Activated T-helper 2 cell treated with anti-CD3 and anti-CD28 coated beads, Interferon-gamma antibody, Interleukin-2, Interleukin-4, amounts not matched to agents 10 μg/mL and 5 μg/mL and 100 μg/mL, durations not matched to agents 14 hours and 24 hours and 36 hours (primary cell): ENCODE results near the gene MAP3K7CL. TPM values are rescaled to one million over a fixed set of nuclear protein-coding genes. Genes with fewer than 3 reads are reported as not detected.

Experiments used
- DNase-seq: peaks from one replicate; pipeline ENCODE4 v3.0.0; 2021; ENCODE audit warnings: low spot score
- H3K27ac Mint-ChIP-seq: one replicate; pipeline ENCODE4 v1.8.0; 2021; ENCODE audit warnings: mixed read lengths
- H3K27me3 Mint-ChIP-seq: one replicate; pipeline ENCODE4 v1.8.0; 2021; ENCODE audit warnings: low read depth, mixed read lengths
- H3K36me3 Mint-ChIP-seq: one replicate; pipeline ENCODE4 v1.8.0; 2021; ENCODE audit warnings: low read depth, mixed read lengths
- H3K4me1 Mint-ChIP-seq: one replicate; pipeline ENCODE4 v1.8.0; 2021; ENCODE audit warnings: low read depth, mixed read lengths
- H3K4me3 Mint-ChIP-seq: one replicate; pipeline ENCODE4 v1.8.0; 2021; ENCODE audit warnings: low read depth, mild to moderate bottlenecking, moderate library complexity, mixed read lengths
- H3K9me3 Mint-ChIP-seq: one replicate; pipeline ENCODE4 v1.8.0; 2021; ENCODE audit warnings: mixed read lengths
- intact Hi-C: fragments of 100-400 bp; cut with micrococcal nuclease; formaldehyde crosslinking; loops from one replicate; pipeline ENCODE4 v1.15.1; 2023
- total RNA-seq: library from RNA; stranded (reverse); gene quantifications from 2 replicates; pipeline ENCODE4 v1.2.3, GENCODE V29; 2022

The MAP3K7CL gene
- total RNA-seq, 1 donor from 2014 or later: 3.3 TPM

- H3K27me3 Mint-ChIP-seq: peaks cover 3% of the 10 kb centered on the region
- H3K4me3 Mint-ChIP-seq: no peak overlapping the region
- DNase-seq: no peak
- peaks cover 2% of the 10 kb centered on the region for H3K9me3 Mint-ChIP-seq
- no peak overlapping the region for H3K27ac Mint-ChIP-seq
- intact Hi-C loops: no loop called here
- peaks cover 4% of the 10 kb centered on the region for H3K4me1 Mint-ChIP-seq
- H3K36me3 Mint-ChIP-seq: no peaks in the 10 kb centered on the region
Observed at GRCh38 chr21:29213513-29214385, 83.3 kb downstream of the MAP3K7CL start.

GRCh38 chr21:29215709-29216108 is 85.3 kb downstream of the MAP3K7CL start:
- Mint-ChIP-seq H3K27me3 (peaks cover 3% of the 10 kb centered on the region), H3K4me1 (no peaks in the 10 kb centered on the region), H3K4me3 (no peak overlapping the region), H3K9me3 (peaks cover 2% of the 10 kb centered on the region), H3K36me3 (no peaks in the 10 kb centered on the region), H3K27ac (no peak overlapping the region)
- intact Hi-C loops: no loop called here
- DNase-seq: no peak

DNA sequence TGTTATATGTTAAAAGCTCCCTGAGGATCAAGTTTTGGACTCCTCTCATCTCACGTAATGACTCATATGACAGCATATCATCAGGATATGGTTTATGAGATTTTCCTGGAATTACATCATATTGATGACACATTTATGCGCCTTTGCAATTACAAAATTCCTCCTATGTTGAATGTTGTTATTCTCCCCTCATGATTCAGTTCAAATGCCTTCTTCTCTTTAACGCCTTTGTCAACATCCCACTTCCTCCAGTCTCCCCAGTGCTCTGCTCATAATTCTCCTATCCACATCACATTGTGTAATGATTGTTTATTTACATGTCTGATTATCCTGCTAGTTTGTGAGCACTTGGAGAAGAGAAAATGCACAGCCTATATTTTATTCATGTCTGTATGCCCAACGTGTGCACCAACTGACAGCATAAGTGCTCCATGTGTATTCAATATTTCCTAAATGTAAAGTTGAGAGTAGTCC is 87.4 kb downstream of the MAP3K7CL start:
- DNase-seq: no peak
- Mint-ChIP-seq H3K4me1 (no peaks in the 10 kb centered on the region), H3K36me3 (no peaks in the 10 kb centered on the region), H3K9me3 (no peaks in the 10 kb centered on the region), H3K27ac (no peak overlapping the region), H3K27me3 (peaks cover 3% of the 10 kb centered on the region), H3K4me3 (no peak overlapping the region)
- intact Hi-C loops: no loop called here

DNA sequence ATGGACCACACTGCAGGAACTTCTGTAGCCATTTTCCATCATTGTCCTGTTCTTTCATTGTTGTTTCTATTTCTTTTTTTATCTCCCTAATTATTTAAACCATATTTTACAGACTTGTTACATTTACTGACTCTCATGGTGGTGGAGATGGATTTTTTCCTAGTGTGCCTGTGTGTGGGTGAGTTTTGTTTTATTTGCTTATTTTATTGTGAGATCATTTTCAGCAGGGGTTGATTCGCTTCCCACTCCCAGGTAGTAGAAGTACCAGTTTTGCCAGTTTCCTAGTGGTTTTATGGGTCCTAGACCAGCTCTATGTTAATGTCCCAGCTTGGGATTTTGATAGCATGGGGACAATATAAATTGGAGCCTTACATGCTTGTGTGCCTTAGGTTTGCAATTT is 88.3 kb downstream of the MAP3K7CL start:
- peaks cover 3% of the 10 kb centered on the region for H3K27me3 Mint-ChIP-seq
- H3K4me1 Mint-ChIP-seq: no peaks in the 10 kb centered on the region
- no peaks in the 10 kb centered on the region for H3K36me3 Mint-ChIP-seq
- intact Hi-C loops: no loop called here
- no peaks in the 10 kb centered on the region for H3K9me3 Mint-ChIP-seq
- H3K4me3 Mint-ChIP-seq: no peak overlapping the region
- no peak for DNase-seq
- no peak overlapping the region for H3K27ac Mint-ChIP-seq

DNA sequence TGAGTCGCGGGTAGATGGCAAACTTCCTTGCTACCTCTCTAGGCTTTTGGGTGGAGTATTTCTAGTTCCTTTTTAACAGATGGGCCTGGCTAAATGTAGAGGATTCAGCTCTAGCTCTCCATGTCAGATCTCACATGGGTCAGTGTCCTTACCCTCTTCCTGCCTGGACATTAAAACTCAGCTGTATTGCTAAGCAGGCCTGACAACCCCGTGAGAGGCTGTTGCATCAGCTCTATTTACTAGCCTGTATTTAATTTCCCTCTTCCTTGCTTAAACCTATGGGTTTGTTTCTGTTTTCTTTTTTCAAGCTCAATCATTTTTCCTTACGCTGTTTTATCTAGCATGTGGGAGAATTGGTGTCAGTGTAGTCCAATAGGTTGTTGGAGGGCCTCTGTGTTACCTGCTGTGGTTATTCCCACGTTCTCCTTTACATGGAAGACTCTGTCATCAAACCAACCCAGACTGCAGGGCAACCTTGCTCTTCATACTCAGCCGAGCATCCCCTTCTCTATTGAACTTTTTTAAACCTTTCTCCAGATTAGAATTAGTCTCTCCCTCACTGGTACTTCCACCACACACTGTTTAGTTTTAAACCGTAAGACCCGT is 88.8 kb downstream of the MAP3K7CL start:
- no peaks in the 10 kb centered on the region for H3K4me1 Mint-ChIP-seq
- no peaks in the 10 kb centered on the region for H3K9me3 Mint-ChIP-seq
- H3K27me3 Mint-ChIP-seq: peaks cover 3% of the 10 kb centered on the region
- no peaks in the 10 kb centered on the region for H3K36me3 Mint-ChIP-seq
- no peak overlapping the region for H3K27ac Mint-ChIP-seq
- DNase-seq: no peak
- no peak overlapping the region for H3K4me3 Mint-ChIP-seq
- intact Hi-C loops: no loop called here

DNA sequence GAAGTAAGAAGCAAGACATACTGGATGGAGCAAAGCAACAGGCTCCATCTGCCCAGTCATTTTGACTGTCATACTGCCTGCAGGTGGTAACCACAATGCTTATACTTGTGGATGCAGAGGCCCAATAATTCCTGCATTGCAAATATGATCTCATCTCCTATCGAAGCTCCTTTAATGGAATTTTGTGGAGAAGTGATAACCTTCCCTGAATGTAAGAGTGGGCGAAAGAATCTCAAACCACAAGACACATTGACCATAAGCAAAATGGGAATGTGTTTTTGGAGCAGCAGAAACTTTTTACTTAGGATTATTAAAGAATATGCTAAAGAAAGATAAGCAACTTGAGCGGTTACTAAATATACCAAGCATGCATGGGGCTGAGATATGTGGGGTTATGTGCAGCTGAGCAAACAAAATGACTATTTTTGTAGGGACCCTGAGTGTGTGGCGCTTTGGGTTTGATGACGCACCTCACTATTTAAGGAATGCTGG is 90.9 kb downstream of the MAP3K7CL start:
- Mint-ChIP-seq H3K4me3 (no peak overlapping the region), H3K36me3 (no peaks in the 10 kb centered on the region), H3K27ac (no peak overlapping the region), H3K9me3 (no peaks in the 10 kb centered on the region), H3K27me3 (peaks cover 12% of the 10 kb centered on the region), H3K4me1 (no peaks in the 10 kb centered on the region)
- DNase-seq: no peak
- intact Hi-C loops: no loop called here

DNA sequence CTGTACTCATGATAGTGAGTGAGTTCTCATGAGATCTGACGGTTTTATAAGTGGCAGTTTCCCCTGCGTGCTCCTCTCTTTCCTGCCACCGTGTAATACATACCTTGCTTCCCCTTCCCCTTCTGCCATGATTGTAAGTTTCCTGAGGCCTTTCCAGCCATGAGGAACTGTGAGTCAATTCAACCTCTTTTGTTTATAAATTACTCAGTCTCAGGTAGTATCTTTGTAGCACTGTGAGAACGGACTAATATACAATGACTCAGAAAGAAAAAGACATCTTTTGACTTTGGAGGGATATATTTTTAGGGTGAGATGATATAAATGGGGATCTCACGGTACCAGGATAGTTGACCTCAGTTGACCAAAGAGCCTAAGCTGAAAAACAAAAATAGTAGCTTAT is 93.6 kb downstream of the MAP3K7CL start:
- H3K27ac Mint-ChIP-seq: no peak overlapping the region
- no peaks in the 10 kb centered on the region for H3K36me3 Mint-ChIP-seq
- peaks cover 5% of the 10 kb centered on the region for H3K4me1 Mint-ChIP-seq
- H3K4me3 Mint-ChIP-seq: no peak overlapping the region
- H3K27me3 Mint-ChIP-seq: peaks cover 25% of the 10 kb centered on the region
- intact Hi-C loops: no loop called here
- H3K9me3 Mint-ChIP-seq: no peaks in the 10 kb centered on the region
- DNase-seq: no peak

Other genes with a start within 250 kb of the MAP3K7CL start
- 24.9 and 27.5 TPM in 2 replicates for gene LTN1, start 137.8 kb upstream of the MAP3K7CL start, total RNA-seq
- gene RWDD2B, start 111.3 kb upstream of the MAP3K7CL start, total RNA-seq: 9.2 and 9.4 TPM in 2 replicates
- 40.9 and 44.1 TPM in 2 replicates for gene USP16, start 106.0 kb upstream of the MAP3K7CL start, total RNA-seq
- gene CCT8, start 57.0 kb upstream of the MAP3K7CL start, total RNA-seq: 366 and 387 TPM in 2 replicates
- gene BACH1, start 168.3 kb downstream of the MAP3K7CL start, total RNA-seq: 35.2 and 37.9 TPM in 2 replicates